ENCODE results near the gene ADGRA3.

Gene ADGRA3

GRCh38 chr4:22504922-22505321, 10.9 kb downstream of the ADGRA3 start:
- no peak for DNase-seq

- no peak for DNase-seq
These were observed 11.4 kb downstream of the ADGRA3 start for GRCh38 chr4:22504447-22504846.

GRCh38 chr4:22502895-22503814, 12.7 kb downstream of the ADGRA3 start:
- no peak for DNase-seq

DNA sequence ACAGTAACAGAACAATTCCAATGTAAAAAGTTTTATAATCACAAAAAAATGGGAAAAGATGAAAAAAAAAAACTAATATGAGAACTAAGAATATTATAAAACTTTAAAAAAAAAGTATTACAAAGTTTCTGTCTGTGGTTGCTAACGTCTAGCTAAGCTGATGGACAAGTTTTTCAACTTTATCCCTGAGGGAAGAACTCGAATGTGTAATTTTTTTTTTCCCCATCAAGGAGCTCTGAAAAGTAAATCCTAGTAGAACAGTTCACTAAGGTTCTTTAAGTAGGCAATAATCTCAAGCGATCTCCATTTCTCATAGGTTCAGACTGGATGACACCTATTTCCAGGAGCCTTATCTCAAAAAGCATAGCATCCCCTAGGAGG, 14.2 kb downstream of the ADGRA3 start:
- no peak for DNase-seq

DNA sequence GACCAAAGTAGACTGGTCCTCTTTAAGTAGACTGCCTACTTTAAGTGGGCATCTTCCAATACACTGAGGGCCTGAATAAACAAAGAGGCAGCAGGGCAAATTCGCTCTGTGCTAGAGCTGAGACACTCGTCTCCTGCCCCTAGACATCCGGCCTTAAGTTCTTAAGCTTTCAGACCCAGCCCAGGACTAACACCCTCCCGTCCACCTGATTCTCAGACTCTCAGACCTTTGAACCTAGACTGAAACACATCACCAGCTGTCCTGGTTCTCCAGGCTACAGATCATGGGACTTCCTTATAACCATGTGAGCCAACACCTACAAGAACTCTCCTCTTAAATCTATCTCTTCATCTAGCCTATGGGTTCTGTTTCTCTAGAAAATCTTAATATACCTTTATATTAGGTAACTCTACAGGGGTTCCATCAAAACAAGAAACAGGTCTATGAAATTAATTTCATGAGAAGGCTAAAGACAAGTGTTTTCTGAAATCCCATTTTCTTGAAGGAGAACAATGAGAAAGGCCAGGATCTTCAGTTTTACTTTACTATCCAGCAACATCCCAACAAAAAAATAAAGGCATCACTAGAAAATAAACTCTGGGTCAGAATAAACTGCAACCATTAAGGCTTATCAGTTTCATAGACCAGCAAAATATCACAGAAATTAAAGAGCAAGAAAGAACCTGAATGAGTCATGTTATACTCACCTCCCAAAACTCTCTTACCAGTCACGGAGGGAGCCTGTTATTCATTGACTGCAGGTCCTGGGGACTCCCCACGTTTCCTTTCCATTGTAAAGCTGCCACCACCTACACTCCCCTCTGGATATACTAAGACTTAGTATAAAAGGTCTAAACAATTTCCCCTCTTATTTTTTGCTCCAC, 14.8 kb downstream of the ADGRA3 start:
- DNase-seq, result no peak

- no peak for DNase-seq
These were observed 15.7 kb downstream of the ADGRA3 start for GRCh38 chr4:22500128-22500611.

- DNase-seq, result no peak
These were observed 17.0 kb downstream of the ADGRA3 start for GRCh38 chr4:22498866-22499265.

- no peak for DNase-seq
These were observed 19.6 kb downstream of the ADGRA3 start for GRCh38 chr4:22496165-22496813.

DNA sequence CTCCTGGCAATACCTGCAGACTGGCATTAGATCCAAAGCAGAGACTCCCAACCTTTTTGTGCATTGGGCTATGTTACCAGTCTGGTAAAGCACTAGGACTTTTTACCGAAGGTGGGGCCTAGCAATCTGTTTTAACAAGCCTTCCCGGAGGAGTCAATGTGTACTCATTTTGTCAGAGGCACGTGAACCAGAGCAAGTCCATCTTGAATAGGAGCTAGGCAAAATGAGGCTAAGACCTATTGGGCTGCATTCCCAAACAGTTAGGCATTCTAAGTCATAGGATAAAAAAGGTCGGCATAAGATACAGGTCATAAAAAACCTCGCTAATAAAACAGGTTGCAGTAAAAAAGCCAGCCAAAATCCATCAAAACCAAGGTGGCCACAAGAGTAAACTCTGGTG, 22.3 kb downstream of the ADGRA3 start:
- DNase-seq, result no peak

GRCh38 chr4:22492987-22493386, 22.9 kb downstream of the ADGRA3 start:
- no peak for DNase-seq

DNA sequence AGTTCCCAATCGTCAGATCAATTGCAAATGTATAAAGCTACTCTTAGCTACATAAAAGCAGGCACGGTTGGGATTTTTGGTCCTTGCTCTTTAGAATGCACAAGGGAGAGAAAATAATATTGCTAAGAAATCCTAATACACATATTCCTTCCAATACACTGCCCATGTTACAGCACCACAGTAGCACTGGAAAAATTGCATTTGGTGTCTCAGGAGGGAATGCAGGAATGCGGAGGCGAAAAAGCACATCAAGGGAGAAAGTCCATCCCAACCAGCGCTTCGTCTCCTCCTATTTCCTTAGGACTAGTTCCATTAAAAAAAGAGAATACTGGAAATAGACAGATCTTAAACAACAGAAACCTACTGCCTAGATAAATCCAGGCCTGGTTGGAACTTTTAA, 23.9 kb downstream of the ADGRA3 start:
- no peak for DNase-seq

DNA sequence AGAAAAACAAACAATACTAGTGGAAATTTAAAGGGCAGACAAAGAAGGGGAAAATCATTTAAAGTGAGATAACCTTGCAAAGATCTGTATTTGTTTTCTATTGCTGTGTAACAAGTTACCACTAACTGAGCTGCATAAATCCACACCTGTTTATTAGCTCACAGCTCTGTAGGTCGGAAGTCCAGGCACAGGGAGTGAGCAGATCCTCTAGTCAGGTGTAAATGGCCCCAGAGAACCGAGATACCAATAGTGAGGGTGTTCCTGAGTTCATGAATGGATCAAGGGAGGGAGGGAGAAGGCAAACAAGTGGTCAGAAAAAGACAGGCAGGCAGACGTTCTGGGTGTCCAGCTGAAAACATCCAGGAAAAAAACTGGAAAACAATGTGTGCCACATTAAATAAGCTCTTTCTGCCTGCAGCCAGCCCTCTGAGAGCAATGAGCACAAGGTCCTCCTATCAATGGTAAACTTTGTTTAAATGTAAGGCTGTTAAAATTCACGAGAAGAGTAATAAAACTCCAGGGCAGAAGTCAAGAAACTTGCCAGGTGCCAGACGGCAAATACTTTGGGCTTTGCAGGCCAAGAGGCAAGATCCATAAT, 25.0 kb downstream of the ADGRA3 start:
- DNase-seq, result no peak

DNA sequence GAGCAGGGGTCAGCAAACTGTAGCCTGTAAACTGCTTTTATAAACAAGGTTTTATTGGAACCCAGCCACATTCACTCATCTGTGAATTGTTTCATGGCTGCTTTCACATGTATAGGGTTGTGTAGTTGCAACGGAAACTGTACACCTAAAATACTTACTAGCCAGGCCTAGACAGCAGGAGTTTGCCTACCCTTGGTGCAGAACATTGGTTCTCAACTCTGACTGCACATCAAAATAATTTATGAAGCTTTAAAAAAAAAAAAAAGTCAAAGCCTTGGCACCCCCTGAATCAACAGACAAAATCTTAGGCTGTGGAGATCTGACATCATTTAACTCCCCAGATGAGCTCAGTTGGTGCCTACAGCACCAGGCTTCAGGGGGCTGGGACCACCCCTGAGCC, 27.8 kb downstream of the ADGRA3 start:
- no peak for DNase-seq

DNA sequence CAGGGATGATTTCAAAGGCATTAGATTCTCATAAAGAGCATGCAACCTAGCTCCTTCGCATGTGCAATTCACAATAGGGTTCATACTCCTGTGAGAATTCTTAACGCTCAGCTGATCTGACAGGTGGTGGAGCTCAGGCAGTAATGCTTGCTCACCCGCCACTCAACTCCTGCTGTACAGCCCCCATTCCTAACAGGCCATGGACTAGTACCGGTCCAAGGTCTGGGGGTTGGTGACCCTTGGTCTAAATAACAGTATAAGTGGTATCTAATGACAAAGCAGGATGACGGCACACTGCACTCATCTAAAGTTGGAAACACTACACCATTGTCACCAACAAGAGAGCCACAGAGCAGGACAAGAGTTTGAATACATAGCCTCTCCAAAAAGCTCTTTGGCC, 28.5 kb downstream of the ADGRA3 start:
- DNase-seq, result no peak

GRCh38 chr4:22486276-22486675, 29.6 kb downstream of the ADGRA3 start:
- no peak for DNase-seq

DNA sequence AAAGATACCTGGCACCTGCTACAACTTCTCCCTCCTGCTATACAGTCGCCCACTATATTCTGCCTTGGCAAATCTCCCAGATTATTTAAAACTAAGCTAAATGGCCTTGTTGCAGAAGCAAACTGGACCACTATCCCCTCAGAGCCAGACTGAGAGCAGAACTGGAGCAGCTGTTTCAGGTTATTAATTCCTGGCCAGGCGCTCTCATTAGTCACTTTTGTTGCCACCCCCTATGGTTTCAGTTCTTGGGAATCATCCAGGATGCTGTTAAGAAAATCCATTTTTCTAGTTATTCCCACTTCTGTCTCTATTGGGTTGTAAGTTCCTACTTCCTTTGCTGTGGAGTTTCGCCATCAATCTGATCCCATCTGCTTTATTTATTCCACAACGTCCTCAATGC, 30.1 kb downstream of the ADGRA3 start:
- no peak for DNase-seq

DNA sequence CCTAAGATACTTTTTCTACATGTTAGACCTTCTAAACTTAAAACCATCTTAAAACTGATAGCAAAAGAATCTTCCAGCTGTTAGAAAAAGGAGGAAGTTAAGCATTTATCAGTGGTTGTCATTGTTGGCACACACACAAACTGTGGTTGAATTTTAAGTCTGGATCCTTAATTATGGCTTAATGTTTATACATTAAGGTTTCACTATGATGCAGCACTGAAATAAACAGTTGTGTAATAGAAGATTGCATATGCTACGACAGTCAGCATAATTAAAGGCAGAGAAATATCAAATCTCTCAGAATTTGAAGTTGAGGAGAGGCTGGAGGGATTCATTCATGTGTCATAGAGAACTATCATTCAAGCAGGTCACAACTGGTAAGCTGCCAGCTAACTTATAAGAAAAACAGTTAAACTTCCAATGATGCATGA, 32.3 kb downstream of the ADGRA3 start:
- DNase-seq, result no peak

- no peak for DNase-seq
These were observed 33.4 kb downstream of the ADGRA3 start for GRCh38 chr4:22482250-22483127.

DNA sequence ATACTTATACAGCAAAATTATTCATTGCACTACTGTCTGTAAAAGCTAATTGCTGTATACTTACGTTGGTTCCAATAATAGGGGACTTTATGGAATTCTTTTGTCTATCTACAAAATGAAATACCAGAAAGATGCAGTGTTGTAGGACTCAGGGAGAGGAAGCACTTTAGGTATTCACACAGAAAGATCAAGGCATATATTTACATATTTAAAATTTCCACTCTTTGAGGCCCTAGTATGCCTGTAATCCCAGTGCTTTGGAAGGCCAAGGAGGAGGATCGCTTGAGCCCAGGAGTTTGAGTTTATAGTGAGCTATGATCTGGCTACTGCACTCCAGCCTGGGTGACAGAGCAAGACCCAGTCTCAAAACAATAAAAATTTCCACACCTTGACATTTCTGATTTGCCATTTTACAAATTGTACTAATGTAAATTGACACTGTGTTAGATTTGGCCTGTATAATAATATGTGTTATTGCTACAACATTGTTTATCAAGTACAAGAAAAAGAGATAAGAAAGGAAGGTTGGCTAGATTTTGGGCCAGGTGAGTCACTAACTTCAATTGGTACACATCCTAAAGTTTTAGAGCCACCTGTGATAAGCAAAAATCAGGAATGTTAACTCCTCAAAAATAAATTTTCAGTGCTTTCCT, 35.1 kb downstream of the ADGRA3 start:
- DNase-seq, result no peak

- DNase-seq, result no peak
These were observed 37.4 kb downstream of the ADGRA3 start for GRCh38 chr4:22478426-22478825.

GRCh38 chr4:22477813-22478182, 38.1 kb downstream of the ADGRA3 start:
- DNase-seq, result no peak
